H1 (cell line): ENCODE measurements around the gene ZNF280B. TPM values are rescaled to one million over a fixed set of nuclear protein-coding genes. Genes with fewer than 3 reads are reported as not detected.

ENCODE experiments used
- CTCF ChIA-PET: fragments of 300-600 bp; sonication (Branson Sonifier 250); formaldehyde crosslinking; loops from one replicate; lab custom pipeline; 2021; ENCODE audit not compliant: partially characterized antibody; lab: Charles Lee
- POLR2A ChIA-PET: fragments of 300-600 bp; sonication (Branson Sonifier 250); formaldehyde crosslinking; loops from one replicate; lab custom pipeline; 2021; ENCODE audit warnings: inconsistent platforms; ENCODE audit not compliant: partially characterized antibody; lab: Charles Lee
- DNase-seq, 2 experiments: peaks; one replicate each; pipeline versions ENCODE4 v3.0.0 to v3.0.0-alpha.2; 2010 to 2022; ENCODE audit warnings: low spot score in 2 of 2, low read depth in 1 of 2, mixed read lengths in 1 of 2
- FAIRE-seq: peaks from 2 replicates; lab custom pipeline; 2011; peaks lifted over from hg19 to GRCh38; lab: Jason Lieb, UNC
- H2AFZ ChIP-seq: 2 replicates; pipeline ENCODE4 v1.8.1; 2012; ENCODE audit warnings: low read length, inconsistent platforms
- H2AK5ac ChIP-seq: 2 replicates; pipeline ENCODE4 v1.6.1; 2013; ENCODE audit warnings: low read depth, low read length
- H2BK120ac ChIP-seq: replicated peaks from 2 replicates; pipeline ENCODE3; 2013; ENCODE audit warnings: low read depth, low read length, inconsistent platforms
- H2BK12ac ChIP-seq: 2 replicates; pipeline ENCODE4 v1.6.1; 2013; ENCODE audit warnings: low read depth, low read length
- H2BK15ac ChIP-seq: 2 replicates; pipeline ENCODE4 v1.6.1; 2013; ENCODE audit warnings: low read length
- H2BK20ac ChIP-seq: 2 replicates; pipeline ENCODE4 v1.6.1; 2013; ENCODE audit warnings: low read length
- H2BK5ac ChIP-seq: 2 replicates; pipeline ENCODE4 v1.6.1; 2013; ENCODE audit warnings: low read depth, low read length
- H3K14ac ChIP-seq: 2 replicates; pipeline ENCODE4 v1.6.1; 2013; ENCODE audit warnings: inconsistent platforms; ENCODE audit not compliant: insufficient read length
- H3K18ac ChIP-seq: 2 replicates; pipeline ENCODE4 v1.6.1; 2013; ENCODE audit warnings: low read length; ENCODE audit errors: extremely low read depth
- H3K23ac ChIP-seq: 2 replicates; pipeline ENCODE4 v1.6.1; 2013; ENCODE audit warnings: inconsistent platforms; ENCODE audit not compliant: insufficient read length
- H3K23me2 ChIP-seq: 2 replicates; pipeline ENCODE4 v1.6.1; 2013; ENCODE audit warnings: low read depth, low read length
- H3K27ac ChIP-seq: 2 replicates; pipeline ENCODE4 v1.6.1; 2011; ENCODE audit warnings: low read depth, low read length, inconsistent platforms
- H3K27me3 ChIP-seq, 4 experiments: replicated peaks in 1 of 4; 1 replicate in 1 of 4; 2 replicates in 3 of 4; pipeline versions ENCODE4 v1.6.1 to v1.8.1; 2011 to 2013; ENCODE audit warnings: low read length in 3 of 4, mild to moderate bottlenecking in 3 of 4, inconsistent platforms in 2 of 4, mixed read lengths in 2 of 4, moderate library complexity in 1 of 4; ENCODE audit not compliant: control insufficient read depth in 3 of 4, insufficient read depth in 3 of 4; ENCODE audit errors: extremely low read depth in 1 of 4
- H3K36me3 ChIP-seq, 4 experiments: 2 replicates each; pipeline versions ENCODE4 v1.6.1 to v1.8.1; 2011 to 2013; ENCODE audit warnings: mild to moderate bottlenecking in 4 of 4, low read length in 3 of 4, moderate library complexity in 2 of 4, control low read depth in 1 of 4, inconsistent platforms in 1 of 4; ENCODE audit not compliant: insufficient read depth in 4 of 4, control insufficient read depth in 2 of 4
- H3K4ac ChIP-seq: replicated peaks from 2 replicates; pipeline ENCODE3; 2013; ENCODE audit warnings: low read length, low read depth, mixed read lengths, inconsistent platforms; ENCODE audit not compliant: insufficient read length
- H3K4me1 ChIP-seq, 4 experiments: replicated peaks in 1 of 4; 1 replicate in 1 of 4; 2 replicates in 3 of 4; pipeline versions ENCODE4 v1.6.1 to v1.8.1; 2011 to 2013; ENCODE audit warnings: low read length in 3 of 4, inconsistent platforms in 2 of 4, mixed read lengths in 1 of 4; ENCODE audit not compliant: insufficient read depth in 4 of 4, control insufficient read depth in 3 of 4
- H3K4me2 ChIP-seq, 2 experiments: 2 replicates each; pipeline versions ENCODE4 v1.6.1 to v1.8.1; 2011 to 2013; ENCODE audit warnings: low read depth in 2 of 2, low read length in 2 of 2, control low read depth in 1 of 2, inconsistent platforms in 1 of 2, mild to moderate bottlenecking in 1 of 2; ENCODE audit not compliant: insufficient read depth in 1 of 2
- H3K4me3 ChIP-seq, 4 experiments: fragments of 200-600, 300-600 bp in 1 of 4; sonication (generic), shearing (Covaris generic), sonication (Bioruptor Twin) in 1 of 4; 2 replicates each; pipeline versions ENCODE4 v1.5.1 to v1.8.1; 2011 to 2016; ENCODE audit warnings: low read length in 4 of 4, low read depth in 3 of 4, control low read depth in 2 of 4, inconsistent platforms in 2 of 4, mild to moderate bottlenecking in 2 of 4, mixed read lengths in 1 of 4, moderate library complexity in 1 of 4; ENCODE audit not compliant: insufficient read depth in 2 of 4; ENCODE audit errors: extremely low read depth in 1 of 4
- H3K56ac ChIP-seq: replicated peaks from 2 replicates; pipeline ENCODE3; 2013; ENCODE audit warnings: low read depth, mild to moderate bottlenecking, mixed read lengths, low read length, inconsistent platforms; ENCODE audit not compliant: insufficient read length
- H3K79me1 ChIP-seq: 2 replicates; pipeline ENCODE4 v1.6.1; 2013; ENCODE audit warnings: low read depth, low read length, control low read depth
- H3K79me2 ChIP-seq, 2 experiments: 2 replicates each; pipeline versions ENCODE4 v1.6.1 to v1.8.1; 2012 to 2013; ENCODE audit warnings: low read length in 2 of 2, mild to moderate bottlenecking in 2 of 2, inconsistent platforms in 1 of 2; ENCODE audit not compliant: insufficient read depth in 2 of 2, control insufficient read depth in 1 of 2
- H3K9ac ChIP-seq, 4 experiments: replicated peaks in 1 of 4; 1 replicate in 1 of 4; 2 replicates in 3 of 4; pipeline versions ENCODE4 v1.6.1 to v1.8.1; 2011 to 2013; ENCODE audit warnings: low read depth in 3 of 4, low read length in 3 of 4, control low read depth in 2 of 4, mild to moderate bottlenecking in 2 of 4, moderate library complexity in 2 of 4, inconsistent platforms in 1 of 4; ENCODE audit errors: extremely low read depth in 1 of 4
- H3K9me3 ChIP-seq, 2 experiments: 2 replicates each; pipeline versions ENCODE4 v1.6.1 to v1.8.1; 2012 to 2013; ENCODE audit warnings: mild to moderate bottlenecking in 2 of 2, moderate library complexity in 2 of 2, control low read depth in 1 of 2, inconsistent platforms in 1 of 2, low read depth in 1 of 2, low read length in 1 of 2, mixed read lengths in 1 of 2; ENCODE audit not compliant: insufficient read depth in 2 of 2
- H4K20me1 ChIP-seq, 2 experiments: replicated peaks in 1 of 2; 2 replicates each; pipeline versions ENCODE3 to v1.8.1; 2011 to 2013; ENCODE audit warnings: inconsistent platforms in 2 of 2, low read length in 2 of 2, mild to moderate bottlenecking in 1 of 2; ENCODE audit not compliant: insufficient read depth in 2 of 2, control insufficient read depth in 1 of 2
- H4K5ac ChIP-seq: 2 replicates; pipeline ENCODE4 v1.6.1; 2013; ENCODE audit warnings: low read length, low read depth, mixed read lengths, inconsistent platforms; ENCODE audit not compliant: insufficient read length
- H4K8ac ChIP-seq: 2 replicates; pipeline ENCODE4 v1.8.0; 2013; ENCODE audit warnings: mild to moderate bottlenecking, moderate library complexity, low read length, inconsistent platforms; ENCODE audit not compliant: insufficient read depth; ENCODE audit errors: extremely low read depth
- H4K91ac ChIP-seq: replicated peaks from 2 replicates; pipeline ENCODE3; 2013; ENCODE audit warnings: low read length, mixed read lengths, inconsistent platforms; ENCODE audit not compliant: insufficient read length
- ATF2 ChIP-seq: IDR thresholded peaks from 2 replicates; pipeline ENCODE4 v1.6.1; 2012; ENCODE audit warnings: low read length, inconsistent platforms
- CREB1 ChIP-seq: IDR thresholded peaks from 2 replicates; pipeline ENCODE4 v1.6.1; 2012; ENCODE audit warnings: inconsistent platforms
- MAX ChIP-seq: IDR thresholded peaks from 2 replicates; pipeline ENCODE4 v1.6.1; 2012; ENCODE audit warnings: inconsistent platforms
- NRF1 ChIP-seq: IDR thresholded peaks from 2 replicates; pipeline ENCODE4 v1.6.1; 2011; ENCODE audit warnings: mild to moderate bottlenecking, low read depth, low read length, improper control_type of control experiment
- SAP30 ChIP-seq: fragments of 300-600 bp; sonication (generic); IDR thresholded peaks from 2 replicates; pipeline ENCODE4 v1.7.1; 2012; ENCODE audit warnings: low read length, moderate library complexity, mild to moderate bottlenecking, inconsistent platforms; ENCODE audit not compliant: insufficient read depth, insufficient replicate concordance
- SP2 ChIP-seq: IDR thresholded peaks from 2 replicates; pipeline ENCODE4 v1.6.1; 2012; ENCODE audit warnings: mild to moderate bottlenecking, low read length, inconsistent platforms
- SUZ12 ChIP-seq: fragments of 200-600 bp; sonication (generic); IDR thresholded peaks from 2 replicates; pipeline ENCODE4 v1.6.1; 2012; ENCODE audit warnings: mild to moderate bottlenecking, inconsistent platforms, low read length, moderate library complexity, mixed read lengths
- WGBS, 2 experiments: shearing (Covaris generic) in 1 of 2; methylation state at CpG; one replicate each; pipeline versions ENCODE4 v1.1.6 to v1.1.7; 2013 to 2015; ENCODE audit warnings: low lambda C conversion rate in 2 of 2, mixed read lengths in 2 of 2, inconsistent platforms in 1 of 2, low coverage in 1 of 2, missing lambda C conversion rate in 1 of 2; ENCODE audit not compliant: insufficient replicate concordance in 2 of 2, insufficient coverage in 1 of 2, insufficient read length in 1 of 2; ENCODE audit errors: extremely low coverage in 1 of 2, missing lambda C conversion rate in 1 of 2; 5-methylcytosine and 5-hydroxymethylcytosine counted together
- polyA plus RNA-seq, 7 experiments: library from polyadenylated mRNA; depleted of rRNA in 3 of 7; stranded (reverse) in 5 of 7; unstranded in 2 of 7; fragments of >200 nt in 5 of 7; fragments of 200-250 nt in 2 of 7; gene quantifications; 1 replicate in 5 of 7; 2 replicates in 1 of 7; 4 replicates in 1 of 7; pipeline versions ENCODE4 v1.2.1 to v1.2.3, GENCODE V29; 2011 to 2013; ENCODE audit warnings: missing spikeins in 2 of 7, mixed read lengths in 2 of 7
- total RNA-seq: library from RNA; stranded (reverse); fragmentation: NEBNext Ultra II Directional; extraction: Animal tissue kit (Norgen Biotek cat#: 25700); gene quantifications from 2 replicates; pipeline ENCODE4 v1.2.1, GENCODE V29; 2021

Gene ZNF280B
- total and polyA plus RNA-seq, 2 of the 8 experiments (the other 6 are each of a cell fraction or from before 2014, with no cell fraction given), result 4.8 to 11.7 TPM

DNA sequence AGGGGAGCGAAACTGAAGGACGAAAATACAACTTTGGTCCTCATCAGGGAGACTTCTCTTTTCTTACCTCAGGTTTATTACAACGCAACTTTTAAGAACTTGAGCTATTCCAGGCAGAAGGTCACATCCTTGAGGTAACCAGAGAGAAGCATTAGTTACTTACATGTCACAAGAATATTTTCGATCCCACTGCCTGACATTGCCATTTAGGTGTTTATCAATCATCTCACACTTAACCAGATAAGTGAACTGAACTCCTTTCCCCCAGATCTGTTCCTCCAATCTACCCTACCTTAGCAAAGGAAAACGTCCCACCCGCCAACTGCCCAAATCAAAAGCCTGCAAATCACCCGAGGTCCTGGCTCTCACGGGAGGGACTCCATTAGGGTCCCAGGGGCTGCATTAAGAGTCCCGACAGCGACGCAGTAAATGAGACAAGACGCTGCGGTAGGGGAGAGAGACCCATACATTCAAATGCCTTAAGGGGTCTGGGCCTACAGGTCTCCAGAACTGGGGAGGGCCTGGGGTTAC lies 734 bp downstream of the ZNF280B start:
- Histone ChIP-seq H3K18ac (no peak overlapping the region), H2BK120ac (no peak overlapping the region), H3K27ac (no peak overlapping the region), H3K14ac (no peak overlapping the region), H2BK12ac (no peak overlapping the region), H2BK20ac (no peak overlapping the region), H3K9ac (peak overlapping the region in 3 of 4 experiments; percentile 53 to 78 (median 68); a peak in 5 of 7 replicates), H3K4me1 (no peaks in the 10 kb centered on the region), H3K9me3 (no peaks in the 10 kb centered on the region; a peak in 1 of 4 replicates), H2BK15ac (no peak overlapping the region), H4K20me1 (peaks cover 0 to 1% of the 10 kb centered on the region in 2 experiments), H3K4ac (no peak overlapping the region), H2AFZ (no peak overlapping the region), H2AK5ac (no peak overlapping the region), H3K79me1 (no peaks in the 10 kb centered on the region), H3K27me3 (peaks cover 0 to 10% (median 2%) of the 10 kb centered on the region in 4 experiments; a peak in 4 of 7 replicates), H4K5ac (no peak overlapping the region), H3K79me2 (peaks cover 0 to 6% of the 10 kb centered on the region in 2 experiments; a peak in 2 of 4 replicates), H3K4me2 (peak overlapping the region; percentile 68 to 72), H3K23ac (no peak overlapping the region), H3K4me3 (peak overlapping the region; percentile 54 to 95 (median 88)), H4K8ac (no peak overlapping the region), H3K56ac (no peak overlapping the region), H3K36me3 (peaks cover 0 to 15% (median 2%) of the 10 kb centered on the region in 4 experiments; a peak in 5 of 8 replicates), H3K23me2 (no peaks in the 10 kb centered on the region; the same call in 1 of the 2 replicates), H4K91ac (no peak overlapping the region), H2BK5ac (no peak overlapping the region)
- ChIA-PET CTCF (interaction anchor here (1.2 to 1.6 kb wide), 6 partner anchors 31 to 85 kb away, joined by 3 to 8 read pairs (median 5); no protein-coding TSS in a partner anchor), POLR2A (no interaction called here)
- TF ChIP-seq MAX (no peak), SAP30 (no peak), NRF1 (no peak), SUZ12 (no peak), ATF2 (no peak), CREB1 (no peak), SP2 (no peak)
- DNase-seq, result no peak
- no peak for FAIRE-seq
- WGBS, 2 experiments, result 29% methylated on average over 13 of the region's 13 CpGs; no CpG with 5 or more reads in 1 of the 2 experiments
